Measurements from ENCODE around the gene CTDSPL.
A peak's percentile ranks its signal among the peaks of the same experiment; 100 is the strongest.
"Not testable (repeated sequence)": the region's sequence is repeated elsewhere in the genome, so short reads cannot be mapped to it uniquely, and the experiment has no call there.

The CTDSPL gene

GRCh38 chr3:37987751-37988179 lies 126.1 kb downstream of the CTDSPL start:
- no peak for TF ChIP-seq CTCF (IDR thresholded peaks at IDR 0.05; ENCODE audit: insufficient read depth, low read depth, low read length, missing control alignments)
- peak; percentile 31 for DNase-seq (ENCODE audit: low read depth)

GRCh38 chr3:37988376-37988775 lies 126.7 kb downstream of the CTDSPL start:
- H3K4me3 ChIP-seq (ENCODE audit: low read length); DNase-seq (ENCODE audit: low read depth): not testable (repeated sequence)

More at GRCh38 chr3:37987751-37988179, 126.1 kb downstream of the CTDSPL start:
- H3K4me3 ChIP-seq (ENCODE audit: low read length): no peak overlapping the region

- no peak for DNase-seq (ENCODE audit: low read depth)
- TF ChIP-seq CTCF (IDR thresholded peaks at IDR 0.05; ENCODE audit: insufficient read depth, low read depth, low read length, missing control alignments): no peak
- no peak overlapping the region for H3K4me3 ChIP-seq (ENCODE audit: low read length)
These were observed 127.3 kb downstream of the CTDSPL start for GRCh38 chr3:37988931-37989525.

GRCh38 chr3:37989821-37990480 lies 128.3 kb downstream of the CTDSPL start:
- DNase-seq (ENCODE audit: low read depth): no peak
- no peak for TF ChIP-seq CTCF (IDR thresholded peaks at IDR 0.05; ENCODE audit: insufficient read depth, low read depth, low read length, missing control alignments)
- peak overlapping the region; percentile 51 for H3K4me3 ChIP-seq (ENCODE audit: low read length)

- H3K4me3 ChIP-seq (ENCODE audit: low read length): peak within 1 kb of the TSS; percentile 51
- peak; percentile 46 for TF ChIP-seq CTCF (IDR thresholded peaks at IDR 0.05; ENCODE audit: insufficient read depth, low read depth, low read length, missing control alignments)
- peak; percentile 86 for DNase-seq (ENCODE audit: low read depth)
These were observed 128.8 kb downstream of the CTDSPL start, which contains the start of gene VILL for GRCh38 chr3:37990527-37990926. Gene VILL, plus strand, starts transcription at chr3:37990786. Its CDS starts 2,887 bp downstream, at chr3:37993673.

- no peak for DNase-seq (ENCODE audit: low read depth)
- H3K4me3 ChIP-seq (ENCODE audit: low read length): peak overlapping the region; percentile 51
- TF ChIP-seq CTCF (IDR thresholded peaks at IDR 0.05; ENCODE audit: insufficient read depth, low read depth, low read length, missing control alignments): no peak
These were observed 129.4 kb downstream of the CTDSPL start for GRCh38 chr3:37991109-37991508.

GRCh38 chr3:37991823-37992222 lies 130.1 kb downstream of the CTDSPL start:
- DNase-seq (ENCODE audit: low read depth): no peak
- peak overlapping the region; percentile 51 for H3K4me3 ChIP-seq (ENCODE audit: low read length)
- no peak for TF ChIP-seq CTCF (IDR thresholded peaks at IDR 0.05; ENCODE audit: insufficient read depth, low read depth, low read length, missing control alignments)
